Posterior vena cava (tissue), 2 donors: ENCODE results near the gene KMT2E. TPM values are rescaled to one million over a fixed set of nuclear protein-coding genes. Genes with fewer than 3 reads are reported as not detected.
A peak's percentile ranks its signal among the peaks of the same experiment; 100 is the strongest.
"Not testable (repeated sequence)": the region's sequence is repeated elsewhere in the genome, so short reads cannot be mapped to it uniquely, and the experiment has no call there.

ENCODE experiments used
- DNase-seq: peaks from one replicate; pipeline ENCODE4 v3.0.0-alpha.2; 2020; ENCODE audit warnings: low spot score
- intact Hi-C, 2 donors: fragments of 100-400 bp; cut with DNase I; formaldehyde crosslinking; loops; one replicate each; pipeline versions ENCODE4 v1.14.1 to v1.14.2; 2022 to 2023
- total RNA-seq, 2 donors: library from RNA; stranded (reverse); fragmentation: NEBNext Ultra II Directional; extraction: Animal tissue kit (Norgen Biotek cat#: 25700); gene quantifications; one replicate each; pipeline ENCODE4 v1.2.1, GENCODE V29; 2021
- donor health status: DM: yes; HTN: yes; CAD: no.
- donor health status: DM: yes; HTN: yes; CAD: no.

Gene KMT2E
- total RNA-seq, 2 donors from 2014 or later, result 79.7 to 98.8 TPM

- intact Hi-C loops, result loop anchor here in 1 of 2 donors (1.0 kb wide), 1 partner anchor 9 kb away; no protein-coding TSS in a partner anchor
- no peak for DNase-seq
These were observed 10.7 kb upstream of the KMT2E start for GRCh38 chr7:105003275-105003674.

DNA sequence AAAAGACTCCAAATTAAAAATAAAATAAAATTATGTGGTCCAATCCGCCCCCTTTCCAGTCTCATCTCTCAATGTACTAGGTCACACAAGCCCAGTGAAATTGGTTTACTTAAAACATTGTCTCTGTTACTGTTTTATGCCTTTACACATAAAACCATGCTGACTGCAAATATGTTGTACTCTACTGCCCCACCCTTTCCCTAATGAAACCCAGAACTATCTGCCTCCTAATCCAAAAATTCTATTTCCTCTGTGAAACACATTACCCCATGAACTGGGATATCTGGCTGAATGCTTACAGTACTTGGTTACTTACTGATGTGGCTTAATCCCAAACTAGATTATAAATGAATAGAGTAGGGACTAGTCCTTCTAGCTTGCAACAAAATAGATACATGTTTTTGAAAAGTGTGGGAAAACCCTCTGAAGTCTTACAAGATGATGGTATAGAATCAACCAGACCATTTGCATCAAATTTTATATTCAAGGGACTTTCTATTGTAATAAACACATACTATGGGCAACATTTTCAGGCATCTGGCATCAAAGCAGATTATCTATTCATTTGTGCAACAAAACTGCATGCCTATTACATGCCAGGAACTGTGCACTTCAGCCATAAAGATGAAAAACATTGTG is 10.0 kb upstream of the KMT2E start:
- intact Hi-C loops, result loop anchor here in 1 of 2 donors (1.0 kb wide), 1 partner anchor 8 kb away; no protein-coding TSS in a partner anchor
- no peak for DNase-seq

- intact Hi-C loops, DNase-seq: not testable (repeated sequence)
These were observed 9.0 kb upstream of the KMT2E start for GRCh38 chr7:105005006-105005405.

- intact Hi-C loops, result not testable (repeated sequence)
These were observed 8.5 kb upstream of the KMT2E start for GRCh38 chr7:105005486-105005885.

DNA sequence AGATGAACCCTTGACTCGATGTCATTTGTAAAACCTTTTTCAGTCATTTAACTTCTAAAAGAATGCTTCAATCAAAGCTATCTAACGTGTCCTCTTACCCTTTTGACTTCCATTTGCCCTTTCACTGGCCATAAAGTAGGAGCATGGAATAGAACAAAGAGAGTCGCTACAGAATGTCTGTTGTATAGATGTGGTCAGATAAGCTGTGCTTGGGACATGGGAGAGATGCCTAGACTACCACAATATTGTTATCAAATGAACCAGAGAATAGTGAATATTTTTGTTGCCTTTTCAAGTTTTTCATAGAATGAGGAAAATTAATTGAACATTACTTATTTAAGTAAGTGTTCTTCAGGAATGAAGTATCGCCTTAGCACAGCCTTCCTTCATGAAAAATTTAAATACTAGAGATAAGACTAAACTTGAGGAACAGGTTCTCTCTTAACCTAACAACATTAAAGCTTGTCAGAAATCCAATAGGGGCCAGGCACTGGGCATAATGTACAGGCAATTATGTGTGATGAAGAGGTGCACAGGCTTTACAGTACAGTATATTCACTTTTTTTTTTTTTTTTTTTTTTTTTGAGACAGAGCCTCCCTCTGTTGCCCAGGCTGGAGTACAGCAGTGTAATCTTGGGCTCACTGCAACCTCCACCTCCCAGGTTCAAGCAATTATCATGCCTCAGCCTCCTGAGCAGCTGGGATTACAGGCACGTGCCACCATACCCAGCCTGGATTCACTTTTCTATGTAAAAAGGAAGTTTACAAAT is 7.5 kb upstream of the KMT2E start:
- DNase-seq, result no peak
- intact Hi-C loops, result no loop called here

More at GRCh38 chr7:105005486-105005885, 8.5 kb upstream of the KMT2E start:
- DNase-seq, result not testable (repeated sequence)

- no peak for DNase-seq
- intact Hi-C loops, result no loop called here
These were observed 6.7 kb upstream of the KMT2E start for GRCh38 chr7:105007298-105007697.

GRCh38 chr7:105009667-105010503 is 4.1 kb upstream of the KMT2E start:
- intact Hi-C loops, result no loop called here

GRCh38 chr7:105010504-105011130 is 3.4 kb upstream of the KMT2E start:
- DNase-seq, result no peak
- intact Hi-C loops, result no loop called here

More at GRCh38 chr7:105009667-105010503, 4.1 kb upstream of the KMT2E start:
- no peak for DNase-seq

GRCh38 chr7:105011141-105011830 is 2.7 kb upstream of the KMT2E start:
- intact Hi-C loops, result no loop called here
- no peak for DNase-seq

GRCh38 chr7:105011831-105012502 is 2.0 kb upstream of the KMT2E start:
- intact Hi-C loops, result loop anchor here (1.0 to 2.0 kb wide), 2 partner anchors 9 to 29 kb away; no protein-coding TSS in a partner anchor
- DNase-seq, result no peak

DNA sequence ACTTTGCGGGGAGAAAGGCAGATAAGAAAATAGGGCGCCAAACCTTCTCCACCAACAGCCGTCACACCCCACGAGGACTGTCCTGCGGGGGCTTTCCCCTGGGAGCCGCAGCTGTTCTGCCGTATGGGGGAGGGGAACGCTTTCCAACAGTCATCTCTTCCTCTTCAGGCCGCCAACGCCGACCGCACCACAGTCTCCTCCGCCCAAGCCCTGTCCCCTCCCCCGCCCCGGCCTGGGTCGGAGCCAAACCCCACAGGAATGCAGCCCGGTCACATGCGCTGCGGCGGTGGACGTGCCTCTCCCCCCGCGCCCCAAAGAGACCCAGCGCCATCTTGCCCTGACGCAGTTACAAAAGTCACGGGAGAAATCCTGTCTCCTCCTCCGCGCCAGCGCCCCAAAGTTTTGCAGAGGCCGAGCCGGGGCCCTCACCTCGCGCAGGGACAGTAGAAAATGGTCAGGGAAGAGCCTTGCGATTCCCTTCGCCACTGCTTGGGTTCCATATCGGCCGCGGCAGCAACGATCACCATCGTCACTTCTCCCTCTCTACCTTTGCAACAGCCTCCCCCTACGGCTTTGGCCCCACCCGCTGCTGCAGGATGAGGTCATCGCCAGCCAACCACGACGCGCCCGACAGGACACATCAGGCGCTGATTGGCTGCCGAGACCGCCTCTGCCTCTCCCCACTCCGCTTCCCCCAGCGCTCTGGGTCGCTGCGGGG is 1.3 kb upstream of the KMT2E start:
- DNase-seq, result peak; percentile 100
- intact Hi-C loops, result loop anchor here (1.0 to 2.0 kb wide), 2 partner anchors 9 to 30 kb away; no protein-coding TSS in a partner anchor

DNA sequence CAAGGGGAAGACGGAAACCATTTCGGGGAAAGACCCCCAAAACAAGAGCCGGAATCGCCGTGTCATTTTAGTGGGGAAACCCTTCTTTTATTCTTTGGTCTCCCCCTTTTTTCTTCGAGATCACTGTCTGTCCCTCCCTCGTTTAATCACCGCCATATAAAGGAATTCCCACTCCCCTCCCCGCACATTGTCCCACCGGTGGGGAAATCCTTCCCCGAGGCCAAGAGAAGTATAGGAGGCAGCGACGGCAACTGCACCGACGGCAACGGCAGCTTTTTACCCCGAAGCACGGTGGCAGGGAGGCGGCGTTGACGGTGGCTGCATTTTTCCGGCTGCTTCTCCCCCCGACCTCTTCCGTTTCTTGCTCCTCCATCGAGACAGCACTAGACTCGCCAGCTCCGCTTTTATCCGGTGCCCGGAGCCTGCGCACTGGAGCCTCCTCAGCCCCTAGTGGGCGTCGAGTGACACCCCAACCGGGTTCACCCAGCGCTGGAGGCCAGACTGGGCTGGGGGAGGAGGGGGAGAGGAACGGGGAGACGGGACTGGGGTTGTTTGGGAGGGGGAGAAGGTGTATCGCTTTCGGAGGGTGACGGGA is 687 bp upstream of the KMT2E start:
- peak; percentile 98 for DNase-seq
- intact Hi-C loops, result loop anchor here in 1 of 2 donors (2.0 kb wide), 1 partner anchor 31 kb away; no protein-coding TSS in a partner anchor

DNA sequence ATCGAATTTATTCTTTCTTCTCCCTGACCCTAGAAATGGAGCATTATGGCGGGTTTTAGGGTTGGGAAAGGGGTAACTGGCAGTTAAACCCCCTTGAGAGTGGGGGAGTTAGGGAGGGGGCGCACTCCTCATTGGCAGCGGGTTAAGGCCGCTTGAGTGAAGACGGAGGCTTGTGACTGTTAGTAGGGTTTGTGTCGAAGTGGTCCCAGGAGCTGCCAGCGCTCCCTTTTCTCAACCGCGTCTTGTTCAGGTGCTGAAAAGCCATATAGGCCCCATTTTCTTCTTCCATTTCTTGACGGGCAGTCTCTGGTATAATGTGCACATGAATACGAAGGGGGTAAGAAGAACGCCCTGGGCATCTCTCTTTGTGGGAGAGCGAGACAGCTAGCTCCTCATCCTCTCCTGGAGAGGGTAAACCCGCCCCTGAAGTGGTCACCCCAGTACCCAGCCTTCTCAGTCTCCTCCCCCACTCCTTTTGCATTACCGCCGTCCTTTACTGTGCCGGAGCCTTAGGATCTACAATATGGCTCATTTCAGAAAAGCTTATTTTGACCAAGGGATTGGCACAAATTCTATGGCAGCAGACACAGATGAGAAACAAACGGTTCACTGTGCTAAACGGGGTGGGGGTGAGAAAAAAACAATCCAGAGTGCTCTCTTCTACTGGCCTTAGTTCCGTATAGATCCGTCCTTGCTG is 836 bp downstream of the KMT2E start:
- intact Hi-C loops, result no loop called here
- DNase-seq, result no peak

GRCh38 chr7:105015390-105015965 is 1.5 kb downstream of the KMT2E start:
- no peak for DNase-seq
- intact Hi-C loops, result no loop called here

DNA sequence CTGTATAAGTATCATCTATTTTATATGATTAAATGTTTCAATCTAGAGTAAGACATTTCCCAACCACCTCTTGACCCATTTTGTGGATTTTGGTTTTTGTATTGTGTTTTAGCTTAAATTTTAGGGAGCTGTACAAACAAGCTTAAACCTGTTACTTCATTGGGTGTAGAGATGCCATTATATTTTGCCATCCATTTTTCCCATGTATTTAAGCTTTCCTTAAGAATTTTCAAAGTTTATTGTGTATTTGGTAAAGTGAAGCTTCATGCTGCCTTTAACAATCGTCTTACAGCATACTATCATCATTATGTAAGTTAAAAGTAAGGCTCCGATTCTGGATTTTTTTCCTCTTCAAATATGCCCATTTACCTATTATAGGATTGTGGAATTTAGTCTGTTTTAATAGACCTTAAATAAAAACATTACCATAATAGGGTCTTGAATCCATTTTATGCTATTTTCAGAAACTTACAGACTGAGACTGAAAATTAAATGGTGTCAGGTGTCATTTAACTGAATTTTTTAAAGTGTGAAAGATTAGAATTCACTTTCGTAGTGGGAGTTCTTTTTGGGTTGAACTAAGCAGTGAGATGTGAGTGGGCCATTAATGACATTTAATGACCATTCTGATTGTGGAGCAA is 2.2 kb downstream of the KMT2E start:
- DNase-seq, result no peak
- intact Hi-C loops, result no loop called here
